Measurements from ENCODE around the gene PACS1.
"Not testable (repeated sequence)": the region's sequence is repeated elsewhere in the genome, so short reads cannot be mapped to it uniquely, and the experiment has no call there.

PACS1 gene

DNA sequence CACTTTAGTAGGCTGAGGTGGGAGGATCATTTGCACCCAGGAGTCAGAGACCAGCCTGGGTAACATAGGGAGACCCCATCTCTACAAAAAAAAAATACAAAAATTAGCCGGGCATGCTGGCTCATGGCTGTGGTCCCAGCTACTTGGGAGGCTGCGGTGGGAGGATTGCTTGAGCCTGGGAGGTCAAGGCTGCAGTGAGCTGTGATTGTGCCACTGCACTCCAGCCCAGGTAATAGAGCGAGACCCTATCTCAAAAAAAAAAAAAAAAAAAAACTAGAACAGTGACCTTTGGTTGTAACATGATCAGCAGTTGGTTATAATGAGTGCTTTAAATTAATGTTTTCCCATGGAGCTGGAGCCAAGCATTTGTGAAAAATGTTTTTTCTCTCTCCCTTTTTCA is 44.9 kb downstream of the PACS1 start:
- not testable (repeated sequence) for ATAC-seq (replicated peaks); H3K9me3 Mint-ChIP-seq; DNase-seq; H3K27me3 Mint-ChIP-seq; H3K36me3 Mint-ChIP-seq (ENCODE audit: insufficient read depth)
- peaks cover 65 to 76% of the 10 kb centered on the region in 2 donors for H3K4me1 Mint-ChIP-seq (ENCODE audit: low read depth in 2 of 2)
- peak overlapping the region; percentile 72 to 80 for H3K4me3 Mint-ChIP-seq
- peak overlapping the region; percentile 61 to 83 for H3K27ac Mint-ChIP-seq

- peak overlapping the region; percentile 72 to 80 for H3K4me3 Mint-ChIP-seq
- ATAC-seq (replicated peaks) (peak; percentile 80), DNase-seq (peak in 2 of 3 experiments; percentile 12 to 31)
- H3K4me1 Mint-ChIP-seq (ENCODE audit: low read depth in 2 of 2): peaks cover 64 to 82% of the 10 kb centered on the region in 2 donors
- peaks cover 7% of the 10 kb centered on the region for H3K36me3 Mint-ChIP-seq (ENCODE audit: insufficient read depth)
- no peaks in the 10 kb centered on the region for H3K9me3 Mint-ChIP-seq
- H3K27ac Mint-ChIP-seq: peak overlapping the region; percentile 61 to 83
- no peaks in the 10 kb centered on the region for H3K27me3 Mint-ChIP-seq
These were observed 45.7 kb downstream of the PACS1 start for GRCh38 chr11:66115638-66116301.

DNA sequence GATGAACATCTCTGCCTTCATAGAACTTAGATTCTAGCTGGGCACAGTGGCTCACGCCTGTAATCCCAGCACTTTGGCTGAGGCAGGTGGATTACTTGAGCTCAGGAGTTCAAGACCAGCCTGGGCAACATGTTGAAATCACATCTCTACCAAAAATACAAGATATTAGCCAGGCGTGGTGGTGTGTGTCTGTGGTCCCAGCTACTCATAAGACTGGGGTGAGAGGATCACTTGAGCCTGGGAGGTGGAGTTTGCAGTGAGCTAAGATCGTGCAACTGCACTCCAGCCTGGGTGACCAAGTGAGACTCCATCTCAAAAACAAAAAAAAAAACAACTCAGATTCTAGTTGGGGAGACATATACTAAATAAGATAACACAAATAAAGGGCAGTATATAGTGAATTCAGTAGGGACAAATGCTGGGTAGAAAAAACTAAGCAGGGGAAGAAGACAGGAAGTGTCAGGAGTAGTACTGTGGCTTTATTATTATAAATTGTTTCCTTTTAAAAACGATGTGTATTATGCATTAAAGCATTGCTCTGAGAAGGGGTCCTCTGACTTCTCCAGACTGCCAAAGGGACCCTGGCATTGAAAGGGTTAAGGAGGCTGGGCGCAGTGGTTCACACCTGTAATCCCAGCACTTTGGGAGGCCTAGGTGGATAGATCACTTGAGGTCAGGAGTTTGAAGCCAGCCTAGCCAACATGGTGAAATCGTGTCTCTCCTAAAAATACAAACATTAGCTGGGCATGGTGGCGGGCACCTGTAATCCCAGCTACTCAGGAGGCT is 46.7 kb downstream of the PACS1 start:
- DNase-seq (no peak), ATAC-seq (replicated peaks) (no peak)
- Mint-ChIP-seq H3K4me1 (ENCODE audit: low read depth in 2 of 2) (peaks cover 66 to 85% of the 10 kb centered on the region in 2 donors), H3K9me3 (no peaks in the 10 kb centered on the region), H3K27me3 (no peaks in the 10 kb centered on the region), H3K36me3 (ENCODE audit: insufficient read depth) (peaks cover 7% of the 10 kb centered on the region), H3K27ac (peak overlapping the region; percentile 61 to 83), H3K4me3 (peak overlapping the region; percentile 72 to 80)

DNA sequence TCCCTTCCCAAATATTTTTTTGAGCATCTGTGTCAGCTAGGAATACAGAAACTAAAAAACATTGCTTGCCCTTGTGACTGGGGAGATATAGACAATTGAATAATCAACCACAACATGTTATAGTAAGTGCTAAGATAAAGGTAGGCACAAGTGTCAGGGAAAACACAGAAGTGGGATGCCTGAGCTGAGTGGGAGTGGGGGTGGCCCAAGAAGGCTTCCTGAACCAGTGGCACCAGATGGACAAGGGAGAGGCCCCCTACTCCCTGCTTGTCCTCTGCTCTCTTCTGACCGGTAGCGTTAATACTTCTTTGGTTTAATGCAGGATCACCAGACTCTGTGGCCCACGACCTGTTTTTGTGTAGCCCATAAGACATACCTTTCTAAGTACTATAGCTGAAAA is 48.8 kb downstream of the PACS1 start:
- H3K4me3 Mint-ChIP-seq: peak overlapping the region in 1 of 2 donors; percentile 29
- ATAC-seq (replicated peaks): no peak
- H3K27ac Mint-ChIP-seq: peak overlapping the region; percentile 61 to 83

DNA sequence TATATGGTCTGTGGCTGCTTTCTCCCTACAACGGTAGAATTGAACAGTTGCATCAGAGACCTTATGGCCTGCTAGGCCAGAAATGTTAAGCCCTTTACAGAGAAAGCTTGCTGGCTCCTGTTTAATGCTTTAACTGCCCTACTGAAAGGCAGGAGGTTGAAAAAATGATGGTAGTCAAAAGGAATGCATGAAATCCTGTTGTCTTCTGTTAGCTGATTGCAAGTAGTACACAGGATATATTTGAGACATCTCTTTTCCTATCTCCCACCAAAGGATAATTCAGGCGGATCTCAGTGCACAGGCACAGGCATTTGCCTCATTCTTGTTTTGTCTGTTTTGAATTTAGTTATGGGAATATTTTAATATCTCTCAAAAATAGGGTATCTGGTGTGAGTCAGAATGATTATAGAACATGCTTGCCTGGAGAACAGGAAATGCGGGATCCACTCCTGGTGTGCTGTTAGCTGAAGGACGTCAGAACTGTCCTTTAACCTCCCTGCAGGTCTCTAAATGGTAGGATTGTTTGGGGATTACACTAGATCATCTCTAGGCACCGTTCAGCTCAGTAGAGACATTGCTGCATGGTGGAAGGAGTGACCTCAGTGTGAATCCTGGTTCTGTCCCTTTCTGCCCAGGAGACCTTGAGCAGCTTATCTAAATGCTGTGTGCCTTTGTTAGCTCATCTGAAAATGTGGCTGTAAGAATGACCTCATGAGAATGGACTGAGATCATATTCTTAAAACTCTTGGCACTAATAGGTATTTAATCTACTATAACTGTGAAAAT is 49.5 kb downstream of the PACS1 start:
- H3K27ac Mint-ChIP-seq: peak overlapping the region; percentile 61 to 83
- peak overlapping the region in 1 of 2 donors; percentile 29 for H3K4me3 Mint-ChIP-seq
- DNase-seq: no peak
- no peaks in the 10 kb centered on the region for H3K9me3 Mint-ChIP-seq
- ATAC-seq (replicated peaks): no peak
- peaks cover 58 to 78% of the 10 kb centered on the region in 2 donors for H3K4me1 Mint-ChIP-seq (ENCODE audit: low read depth in 2 of 2)
- no peaks in the 10 kb centered on the region for H3K36me3 Mint-ChIP-seq (ENCODE audit: insufficient read depth)
- H3K27me3 Mint-ChIP-seq: no peaks in the 10 kb centered on the region

More for the DNA sequence above, 48.8 kb downstream of the PACS1 start:
- no peaks in the 10 kb centered on the region for H3K27me3 Mint-ChIP-seq
- no peak for DNase-seq
- peaks cover 5% of the 10 kb centered on the region for H3K36me3 Mint-ChIP-seq (ENCODE audit: insufficient read depth)
- no peaks in the 10 kb centered on the region for H3K9me3 Mint-ChIP-seq
- peaks cover 54 to 74% of the 10 kb centered on the region in 2 donors for H3K4me1 Mint-ChIP-seq (ENCODE audit: low read depth in 2 of 2)

DNA sequence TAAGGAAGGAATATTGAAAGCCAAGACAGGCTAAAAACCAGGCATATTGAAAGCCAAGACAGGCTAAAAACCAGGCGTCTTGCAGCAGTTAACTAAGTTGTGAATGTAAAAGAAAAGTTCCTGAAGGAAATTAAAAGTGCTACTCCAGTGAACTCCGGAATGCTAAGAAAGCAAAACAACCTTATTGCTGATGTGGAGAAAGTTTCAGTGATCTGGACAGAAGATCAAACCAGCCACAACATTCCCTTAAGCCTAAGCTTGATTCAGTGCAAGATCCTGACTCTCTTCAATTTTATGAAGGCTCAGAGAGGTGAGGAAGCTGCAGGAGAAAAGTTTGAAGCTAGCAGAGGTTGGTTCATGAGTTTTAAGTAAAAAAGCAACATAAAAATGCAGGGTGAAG is 51.4 kb downstream of the PACS1 start:
- no peaks in the 10 kb centered on the region for H3K27me3 Mint-ChIP-seq
- H3K36me3 Mint-ChIP-seq (ENCODE audit: insufficient read depth): no peaks in the 10 kb centered on the region
- peak overlapping the region; percentile 19 to 65 for H3K27ac Mint-ChIP-seq
- ATAC-seq (replicated peaks) (no peak), DNase-seq (no peak)
- H3K9me3 Mint-ChIP-seq: no peaks in the 10 kb centered on the region
- peaks cover 54 to 79% of the 10 kb centered on the region in 2 donors for H3K4me1 Mint-ChIP-seq (ENCODE audit: low read depth in 2 of 2)
- no peak overlapping the region for H3K4me3 Mint-ChIP-seq

GRCh38 chr11:66123902-66124301 is 53.8 kb downstream of the PACS1 start:
- Mint-ChIP-seq H3K36me3 (ENCODE audit: insufficient read depth) (no peaks in the 10 kb centered on the region), H3K27ac (no peak overlapping the region), H3K9me3 (no peaks in the 10 kb centered on the region), H3K27me3 (no peaks in the 10 kb centered on the region), H3K4me1 (ENCODE audit: low read depth in 2 of 2) (peaks cover 48 to 73% of the 10 kb centered on the region in 2 donors), H3K4me3 (no peak overlapping the region)
- no peak for DNase-seq
- no peak for ATAC-seq (replicated peaks)

DNA sequence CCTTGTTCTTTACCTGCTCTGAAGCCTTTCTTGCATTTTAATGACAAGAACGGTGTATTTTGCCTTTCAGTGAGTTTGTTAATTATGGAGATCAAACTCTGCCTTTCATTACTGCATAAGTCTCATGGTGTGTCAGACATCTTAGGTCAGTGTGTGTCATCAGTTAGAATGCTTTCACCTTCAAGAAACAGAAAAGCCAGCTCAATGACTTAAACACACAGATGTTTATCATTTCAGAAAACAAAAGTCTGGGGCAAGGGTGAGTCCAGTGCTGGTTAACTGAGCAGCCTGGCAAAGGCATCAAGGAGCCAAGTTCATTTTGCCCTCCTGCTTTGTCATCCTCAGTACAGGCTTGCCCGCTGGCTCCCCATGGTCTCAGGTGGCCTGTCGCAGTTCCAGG is 54.5 kb downstream of the PACS1 start:
- Mint-ChIP-seq H3K27me3 (no peaks in the 10 kb centered on the region), H3K36me3 (ENCODE audit: insufficient read depth) (no peaks in the 10 kb centered on the region), H3K4me1 (ENCODE audit: low read depth in 2 of 2) (peaks cover 47 to 66% of the 10 kb centered on the region in 2 donors), H3K4me3 (peak overlapping the region in 1 of 2 donors; percentile 1), H3K9me3 (no peaks in the 10 kb centered on the region), H3K27ac (peak overlapping the region; percentile 39 to 93)
- ATAC-seq (replicated peaks) (no peak), DNase-seq (no peak)

- H3K27ac Mint-ChIP-seq: peak overlapping the region; percentile 39 to 93
- peak; percentile 28 for ATAC-seq (replicated peaks)
- no peaks in the 10 kb centered on the region for H3K27me3 Mint-ChIP-seq
- no peaks in the 10 kb centered on the region for H3K9me3 Mint-ChIP-seq
- peaks cover 47 to 59% of the 10 kb centered on the region in 2 donors for H3K4me1 Mint-ChIP-seq (ENCODE audit: low read depth in 2 of 2)
- no peak for DNase-seq
- H3K36me3 Mint-ChIP-seq (ENCODE audit: insufficient read depth): no peaks in the 10 kb centered on the region
- H3K4me3 Mint-ChIP-seq: peak overlapping the region; percentile 45 to 72
These were observed 56.0 kb downstream of the PACS1 start for GRCh38 chr11:66126064-66126463.

DNA sequence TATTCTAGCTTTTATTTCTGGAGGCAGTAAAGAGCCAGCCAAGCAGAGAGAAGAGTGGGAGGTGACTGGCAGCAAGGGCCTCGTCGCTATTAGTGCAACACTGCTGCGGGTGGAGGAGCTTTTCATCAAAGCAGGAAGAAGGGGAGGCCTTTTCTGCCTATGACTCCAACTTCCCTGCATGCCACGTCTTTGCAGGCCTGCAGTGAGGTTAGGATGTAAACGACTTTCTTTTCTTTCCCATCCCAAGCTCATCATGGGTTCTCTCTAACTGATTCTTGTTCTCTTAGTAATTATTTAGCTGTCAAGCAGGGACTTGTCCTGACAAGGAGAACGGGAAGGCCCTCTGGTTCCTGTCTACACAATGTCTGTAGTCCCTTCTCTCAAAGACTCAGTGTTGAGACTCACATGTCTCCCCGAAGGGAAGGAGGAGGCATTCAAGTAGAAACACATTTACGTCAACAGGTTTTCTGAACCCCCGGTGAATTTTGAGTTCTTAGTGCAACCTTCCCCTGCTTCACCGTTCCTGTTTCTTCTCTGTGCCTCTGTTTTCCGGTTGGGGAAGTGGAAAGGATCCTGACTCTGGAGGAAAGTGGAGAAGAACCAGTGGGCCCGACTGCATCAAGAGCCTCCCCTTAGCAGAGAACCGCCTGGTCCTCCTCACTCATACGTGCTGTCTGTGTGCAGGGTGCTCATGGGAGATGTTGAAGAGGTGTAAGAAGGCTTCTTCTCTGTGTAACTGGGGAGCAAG is 56.9 kb downstream of the PACS1 start:
- Mint-ChIP-seq H3K4me1 (ENCODE audit: low read depth in 2 of 2) (peaks cover 39 to 59% of the 10 kb centered on the region in 2 donors), H3K27ac (peak overlapping the region; percentile 39 to 93)
- peak; percentile 28 to 49 (median 39) for DNase-seq

GRCh38 chr11:66130978-66131377 is 60.9 kb downstream of the PACS1 start:
- Mint-ChIP-seq H3K4me1 (ENCODE audit: low read depth in 2 of 2) (peaks cover 36 to 54% of the 10 kb centered on the region in 2 donors), H3K4me3 (no peak overlapping the region), H3K27me3 (no peaks in the 10 kb centered on the region), H3K36me3 (ENCODE audit: insufficient read depth) (peaks cover 7% of the 10 kb centered on the region), H3K9me3 (no peaks in the 10 kb centered on the region), H3K27ac (peak overlapping the region; percentile 63 to 72)
- no peak for ATAC-seq (replicated peaks)
- DNase-seq: no peak

More for the DNA sequence above, 56.9 kb downstream of the PACS1 start:
- ATAC-seq (replicated peaks): peak; percentile 94
- Mint-ChIP-seq H3K9me3 (no peaks in the 10 kb centered on the region), H3K36me3 (ENCODE audit: insufficient read depth) (no peaks in the 10 kb centered on the region), H3K4me3 (peak overlapping the region; percentile 45 to 72), H3K27me3 (no peaks in the 10 kb centered on the region)

- peaks cover 7% of the 10 kb centered on the region for H3K36me3 Mint-ChIP-seq (ENCODE audit: insufficient read depth)
- H3K4me1 Mint-ChIP-seq (ENCODE audit: low read depth in 2 of 2): peaks cover 28 to 48% of the 10 kb centered on the region in 2 donors
- DNase-seq (no peak), ATAC-seq (replicated peaks) (no peak)
- peak overlapping the region; percentile 63 to 72 for H3K27ac Mint-ChIP-seq
- H3K4me3 Mint-ChIP-seq: no peak overlapping the region
- H3K27me3 Mint-ChIP-seq: no peaks in the 10 kb centered on the region
- H3K9me3 Mint-ChIP-seq: no peaks in the 10 kb centered on the region
These were observed 62.0 kb downstream of the PACS1 start for GRCh38 chr11:66131937-66132632.

Measured in effector memory CD8-positive, alpha-beta T cell (primary cell).